C4-2B (cell line): Measurements from ENCODE around the gene DGCR8.

Source experiments
- H3K27ac ChIP-seq: fragments of 450-650 bp; 2 replicates; pipeline ENCODE4 v1.5.1; 2017
- CTCF ChIP-seq: fragments of 450-650 bp; conservative IDR thresholded peaks from 2 replicates; pipeline ENCODE4 v1.5.1; 2017; ENCODE audit warnings: mild to moderate bottlenecking
- ZFX ChIP-seq: fragments of 450-650 bp; IDR thresholded peaks from 2 replicates; pipeline ENCODE4 v1.6.1; 2017

DGCR8 gene

DNA sequence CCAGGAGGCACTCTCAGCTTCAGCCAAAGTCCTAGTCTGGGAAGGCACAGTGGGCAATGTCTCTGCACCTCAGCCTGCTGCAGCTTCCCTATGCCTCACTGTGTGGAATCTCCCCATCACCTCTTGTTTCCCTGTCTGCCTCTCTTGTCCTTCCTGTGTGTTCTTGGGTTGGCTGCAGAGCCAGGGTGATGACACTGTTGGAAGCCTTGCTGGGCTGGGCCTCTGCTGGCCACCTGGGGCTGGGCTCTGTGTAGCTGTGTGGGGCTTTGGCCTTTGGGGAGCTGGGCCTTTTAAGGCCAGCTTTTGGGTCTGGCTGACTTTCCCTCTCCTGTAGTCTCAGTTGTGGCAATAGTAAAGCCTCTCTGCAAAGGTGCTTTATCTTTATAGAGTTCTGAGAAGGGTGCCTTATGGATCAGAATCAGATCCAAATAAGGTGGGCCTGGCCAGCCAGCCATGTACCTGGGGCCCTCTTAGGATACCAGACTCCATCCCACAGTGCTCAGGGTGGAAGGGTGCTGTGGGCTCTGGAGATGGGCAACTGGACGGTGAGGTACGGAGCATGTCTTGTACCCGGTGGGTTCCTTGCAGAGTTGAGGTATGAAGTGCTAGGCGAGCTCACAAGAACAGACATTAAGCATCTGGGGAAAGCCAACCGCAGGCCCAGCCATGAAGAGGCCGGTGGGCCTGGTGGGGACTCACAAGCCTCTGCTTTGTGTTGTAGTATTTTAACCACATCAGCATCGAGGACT, 25.6 kb downstream of the DGCR8 start:
- H3K27ac ChIP-seq, result no peak overlapping the region
- no peak for TF ChIP-seq CTCF
- no peak for TF ChIP-seq ZFX

DNA sequence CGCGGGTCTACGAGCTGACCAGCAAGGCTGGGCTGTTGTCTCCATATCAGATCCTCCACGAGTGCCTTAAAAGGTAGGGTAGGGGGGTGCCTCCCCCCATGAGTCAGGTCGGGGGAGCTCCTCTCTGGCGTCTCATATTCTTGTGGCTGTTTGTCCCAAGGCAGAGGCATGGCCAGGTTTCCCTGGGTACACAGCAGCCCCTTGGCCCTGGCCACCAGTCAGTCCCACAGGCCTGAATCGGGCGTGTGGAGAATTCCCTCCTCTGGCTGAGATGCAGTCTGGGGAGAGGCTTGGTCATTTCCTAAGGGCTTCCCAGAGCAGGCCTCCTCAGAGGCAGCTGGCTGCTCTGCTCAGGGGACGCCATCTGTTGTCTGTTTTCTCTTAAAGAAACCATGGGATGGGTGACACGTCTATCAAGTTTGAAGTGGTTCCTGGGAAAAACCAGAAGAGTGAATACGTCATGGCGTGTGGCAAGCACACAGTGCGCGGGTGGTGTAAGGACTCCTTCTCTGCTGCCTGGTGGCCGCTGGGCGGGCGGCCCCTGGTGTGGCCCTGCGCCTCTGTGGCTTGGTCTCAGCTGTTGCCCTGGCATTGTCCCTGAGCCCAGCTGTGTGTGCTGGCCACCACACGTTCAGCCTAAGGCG, 26.3 kb downstream of the DGCR8 start:
- TF ChIP-seq ZFX, result no peak
- no peak for TF ChIP-seq CTCF
- H3K27ac ChIP-seq, result no peak overlapping the region

GRCh38 chr22:20106849-20107237, 26.8 kb downstream of the DGCR8 start:
- no peak overlapping the region for H3K27ac ChIP-seq
- no peak for TF ChIP-seq CTCF
- TF ChIP-seq ZFX, result no peak

GRCh38 chr22:20107471-20107901, 27.4 kb downstream of the DGCR8 start:
- TF ChIP-seq CTCF (no peak), ZFX (no peak)
- H3K27ac ChIP-seq, result no peak overlapping the region

DNA sequence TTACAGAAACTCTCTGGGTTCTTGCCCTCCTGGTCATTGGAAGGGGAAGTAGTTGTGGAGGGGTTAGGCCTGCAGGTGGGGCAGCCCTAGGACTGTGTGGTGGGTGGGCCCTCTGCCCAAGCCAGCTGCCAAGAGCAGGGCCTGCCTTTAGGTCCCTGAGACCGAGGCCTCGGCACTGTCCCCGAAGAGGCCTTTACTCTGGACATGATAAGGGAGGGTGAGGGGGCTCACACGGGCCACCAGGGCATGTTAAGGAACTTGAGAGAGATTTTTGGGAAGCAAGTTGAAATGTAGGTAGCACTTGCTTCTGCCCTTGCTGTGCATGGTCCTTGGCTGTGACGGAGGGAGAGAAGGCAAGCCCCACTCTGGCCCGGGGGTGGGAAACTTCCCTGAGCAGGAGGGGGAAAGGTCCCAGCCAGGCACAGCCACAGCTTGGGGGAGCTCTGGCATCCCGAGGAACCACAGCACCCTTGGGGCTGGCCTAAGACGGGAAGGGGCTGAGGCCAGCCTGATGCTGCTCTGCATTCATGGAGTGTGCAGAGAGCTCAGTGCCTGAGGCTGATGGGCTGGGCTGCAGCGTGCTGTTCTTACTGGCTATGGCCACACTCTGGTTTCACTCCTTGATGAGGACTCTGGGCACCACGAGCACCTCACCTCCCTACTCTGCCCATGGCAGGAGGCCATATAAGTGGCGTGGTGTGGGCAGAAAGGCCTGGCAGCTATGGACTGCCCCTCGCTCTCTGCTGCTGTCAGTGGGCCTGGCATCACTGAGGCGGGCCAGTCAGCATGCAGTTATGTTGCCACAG, 28.1 kb downstream of the DGCR8 start:
- no peak overlapping the region for H3K27ac ChIP-seq
- TF ChIP-seq CTCF (no peak), ZFX (no peak)

DNA sequence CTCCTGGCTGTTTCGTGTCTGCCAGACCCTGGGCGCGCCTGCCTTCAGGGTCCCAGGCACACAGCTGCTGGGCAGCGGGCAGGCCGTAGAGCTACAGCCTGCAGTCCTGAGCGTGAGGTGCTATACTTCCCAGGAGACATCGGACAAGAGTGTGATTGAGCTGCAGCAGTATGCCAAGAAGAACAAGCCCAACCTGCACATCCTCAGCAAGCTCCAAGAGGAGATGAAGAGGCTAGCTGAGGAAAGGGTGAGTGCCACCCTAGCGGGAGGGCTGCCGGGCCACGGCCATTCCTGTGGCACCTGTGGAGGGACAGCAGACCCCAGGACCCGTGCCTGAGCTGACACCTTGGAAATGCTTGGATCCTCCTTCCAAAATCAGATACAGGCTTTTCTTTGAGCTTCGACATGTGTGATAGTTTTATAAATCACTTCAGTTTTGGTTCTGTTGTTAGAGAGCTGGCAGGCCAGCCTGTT, 28.8 kb downstream of the DGCR8 start:
- H3K27ac ChIP-seq, result no peak overlapping the region
- no peak for TF ChIP-seq CTCF
- TF ChIP-seq ZFX, result no peak
